ENCODE results near the gene PDXP.
A peak's percentile ranks its signal among the peaks of the same experiment; 100 is the strongest.

Gene PDXP

GRCh38 chr22:37660709-37661045, 2.2 kb downstream of the PDXP start:
- no peak overlapping the region for H2AFZ ChIP-seq (ENCODE audit: low read length)
- no peaks in the 10 kb centered on the region for H3K9me2 ChIP-seq (replicated peaks; ENCODE audit: insufficient read depth, low read length)
- H3K9me3 ChIP-seq (replicated peaks; ENCODE audit: insufficient read depth, low read length) = no peaks in the 10 kb centered on the region
- no peaks in the 10 kb centered on the region for H3K27me3 ChIP-seq (replicated peaks; ENCODE audit: insufficient read depth, low read length)
- H3K4me3 ChIP-seq (ENCODE audit: low read length) = no peak overlapping the region
- peaks cover 5% of the 10 kb centered on the region; the same call in 1 of the 2 replicates for H4K20me1 ChIP-seq (ENCODE audit: insufficient read depth, low read length)
- peak overlapping the region; percentile 95; the same call in 1 of the 2 replicates for H3K4me2 ChIP-seq (ENCODE audit: low read depth, low read length)
- no peak for TF ChIP-seq EZH2 (optimal IDR thresholded peaks at IDR 0.05; ENCODE audit: low read depth, low read length)
- no peak for TF ChIP-seq CTCF (IDR thresholded peaks at IDR 0.05; ENCODE audit: low read length)
- TF ChIP-seq EZH2phosphoT487 (IDR thresholded peaks at IDR 0.05; ENCODE audit: low read length) = no peak
- H3K9ac ChIP-seq (ENCODE audit: low read length) = no peak overlapping the region
- H3K27ac ChIP-seq (ENCODE audit: low read length) = no peak overlapping the region
- no peak for DNase-seq
- 0 out of 2 replicates have a peak, but pooled peaks cover 7% of the 10 kb centered on the region for H3F3A ChIP-seq (ENCODE audit: insufficient read depth, low read length)
- peaks cover 51% of the 10 kb centered on the region for H3K79me2 ChIP-seq (ENCODE audit: low read length)
- peaks cover 15% of the 10 kb centered on the region for H3K4me1 ChIP-seq (ENCODE audit: low read length)
- H3K36me3 ChIP-seq (replicated peaks; ENCODE audit: insufficient read depth, low read length) = no peaks in the 10 kb centered on the region

GRCh38 chr22:37661160-37661924, 2.8 kb downstream of the PDXP start:
- H3K9me2 ChIP-seq (replicated peaks; ENCODE audit: insufficient read depth, low read length) = no peaks in the 10 kb centered on the region
- peaks cover 5% of the 10 kb centered on the region; the same call in 1 of the 2 replicates for H4K20me1 ChIP-seq (ENCODE audit: insufficient read depth, low read length)
- H3K4me1 ChIP-seq (ENCODE audit: low read length) = peaks cover 15% of the 10 kb centered on the region
- 0 out of 2 replicates have a peak, but pooled peaks cover 7% of the 10 kb centered on the region for H3F3A ChIP-seq (ENCODE audit: insufficient read depth, low read length)
- H3K27me3 ChIP-seq (replicated peaks; ENCODE audit: insufficient read depth, low read length) = no peaks in the 10 kb centered on the region
- H3K4me3 ChIP-seq (ENCODE audit: low read length) = no peak overlapping the region
- TF ChIP-seq EZH2 (optimal IDR thresholded peaks at IDR 0.05; ENCODE audit: low read depth, low read length) (no peak), EZH2phosphoT487 (IDR thresholded peaks at IDR 0.05; ENCODE audit: low read length) (no peak), CTCF (IDR thresholded peaks at IDR 0.05; ENCODE audit: low read length) (peak; percentile 19)
- H2AFZ ChIP-seq (ENCODE audit: low read length) = no peak overlapping the region
- H3K4me2 ChIP-seq (ENCODE audit: low read depth, low read length) = peak overlapping the region; percentile 95; the same call in 1 of the 2 replicates
- DNase-seq = no peak
- H3K36me3 ChIP-seq (replicated peaks; ENCODE audit: insufficient read depth, low read length) = no peaks in the 10 kb centered on the region
- H3K79me2 ChIP-seq (ENCODE audit: low read length) = peaks cover 51% of the 10 kb centered on the region
- no peak overlapping the region for H3K27ac ChIP-seq (ENCODE audit: low read length)
- H3K9me3 ChIP-seq (replicated peaks; ENCODE audit: insufficient read depth, low read length) = no peaks in the 10 kb centered on the region
- no peak overlapping the region for H3K9ac ChIP-seq (ENCODE audit: low read length)

- Histone ChIP-seq H3K4me3 (ENCODE audit: low read length) (no peak overlapping the region), H3K4me2 (ENCODE audit: low read depth, low read length) (no peak overlapping the region), H2AFZ (ENCODE audit: low read length) (no peak overlapping the region), H3K9ac (ENCODE audit: low read length) (no peak overlapping the region), H3K79me2 (ENCODE audit: low read length) (peaks cover 51% of the 10 kb centered on the region), H3K27ac (ENCODE audit: low read length) (no peak overlapping the region), H3K4me1 (ENCODE audit: low read length) (peaks cover 15% of the 10 kb centered on the region), H3K27me3 (replicated peaks; ENCODE audit: insufficient read depth, low read length) (no peaks in the 10 kb centered on the region), H3F3A (ENCODE audit: insufficient read depth, low read length) (0 out of 2 replicates have a peak, but pooled peaks cover 7% of the 10 kb centered on the region), H3K36me3 (replicated peaks; ENCODE audit: insufficient read depth, low read length) (no peaks in the 10 kb centered on the region; the same call in 1 of the 2 replicates), H4K20me1 (ENCODE audit: insufficient read depth, low read length) (peaks cover 5% of the 10 kb centered on the region; the same call in 1 of the 2 replicates), H3K9me3 (replicated peaks; ENCODE audit: insufficient read depth, low read length) (no peaks in the 10 kb centered on the region), H3K9me2 (replicated peaks; ENCODE audit: insufficient read depth, low read length) (no peaks in the 10 kb centered on the region)
- TF ChIP-seq CTCF (IDR thresholded peaks at IDR 0.05; ENCODE audit: low read length) (no peak), EZH2phosphoT487 (IDR thresholded peaks at IDR 0.05; ENCODE audit: low read length) (no peak), EZH2 (optimal IDR thresholded peaks at IDR 0.05; ENCODE audit: low read depth, low read length) (no peak)
- DNase-seq = no peak
Measured at GRCh38 chr22:37662039-37662438, 3.5 kb downstream of the PDXP start.
